HG03469 (cell line): Measurements from ENCODE around the gene CMTR1.

Experiments used
- ATAC-seq: cut with Tn5 transposase; IDR thresholded peaks from one replicate; pipeline ENCODE4 v1.9.1; 2021; ENCODE audit warnings: mild to moderate bottlenecking, moderate library complexity, moderate number of reproducible peaks; ENCODE audit not compliant: unreplicated experiment

CMTR1 gene

GRCh38 chr6:37474316-37474715, 41.3 kb downstream of the CMTR1 start:
- no peak for ATAC-seq

- no peak for ATAC-seq
These were observed 44.2 kb downstream of the CMTR1 start for GRCh38 chr6:37477191-37477590.

- ATAC-seq, result no peak
These were observed 44.8 kb downstream of the CMTR1 start for GRCh38 chr6:37477656-37478435.

- ATAC-seq, result no peak
These were observed 45.8 kb downstream of the CMTR1 start for GRCh38 chr6:37478827-37479226.

- no peak for ATAC-seq
These were observed 46.3 kb downstream of the CMTR1 start for GRCh38 chr6:37479266-37479854.

- no peak for ATAC-seq
These were observed 47.2 kb downstream of the CMTR1 start for GRCh38 chr6:37480118-37480736.

GRCh38 chr6:37480951-37481534, 48.0 kb downstream of the CMTR1 start:
- ATAC-seq, result no peak

- no peak for ATAC-seq
These were observed 48.9 kb downstream of the CMTR1 start for GRCh38 chr6:37481711-37482605.

GRCh38 chr6:37482606-37483251, 49.7 kb downstream of the CMTR1 start:
- no peak for ATAC-seq

GRCh38 chr6:37483252-37483901, 50.4 kb downstream of the CMTR1 start:
- ATAC-seq, result no peak

- ATAC-seq, result no peak
These were observed 51.1 kb downstream of the CMTR1 start for GRCh38 chr6:37483917-37484785.

- ATAC-seq, result no peak
These were observed 51.8 kb downstream of the CMTR1 start for GRCh38 chr6:37484786-37485170.

- no peak for ATAC-seq
These were observed 52.3 kb downstream of the CMTR1 start for GRCh38 chr6:37485291-37485702.

GRCh38 chr6:37486121-37486839, 53.3 kb downstream of the CMTR1 start:
- ATAC-seq, result no peak

GRCh38 chr6:37487591-37488380, 54.8 kb downstream of the CMTR1 start:
- ATAC-seq, result no peak

- no peak for ATAC-seq
These were observed 55.5 kb downstream of the CMTR1 start for GRCh38 chr6:37488476-37488875.

- ATAC-seq, result no peak
These were observed 56.8 kb downstream of the CMTR1 start for GRCh38 chr6:37489697-37490336.
